IPS DF 4.7 (cell line): ENCODE results near the gene PCDHB13.
"Not testable (repeated sequence)": the region's sequence is repeated elsewhere in the genome, so short reads cannot be mapped to it uniquely, and the experiment has no call there.

ENCODE experiments used
- DNase-seq: peaks from one replicate; pipeline ENCODE4 v3.0.0-alpha.2; 2013; ENCODE audit warnings: low spot score; ENCODE audit errors: extremely low read depth

Gene PCDHB13

DNA sequence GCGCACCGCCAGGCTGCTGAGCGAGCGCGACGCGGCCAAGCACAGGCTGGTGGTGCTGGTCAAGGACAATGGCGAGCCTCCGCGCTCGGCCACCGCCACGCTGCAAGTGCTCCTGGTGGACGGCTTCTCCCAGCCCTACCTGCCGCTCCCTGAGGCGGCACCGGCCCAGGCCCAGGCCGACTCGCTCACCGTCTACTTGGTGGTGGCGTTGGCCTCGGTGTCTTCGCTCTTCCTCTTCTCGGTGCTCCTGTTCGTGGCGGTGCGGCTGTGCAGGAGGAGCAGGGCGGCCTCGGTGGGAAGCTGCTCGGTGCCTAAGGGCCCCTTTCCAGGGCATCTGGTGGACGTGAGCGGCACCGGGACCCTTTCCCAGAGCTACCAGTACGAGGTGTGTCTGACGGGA, 12.1 kb upstream of the PCDHB13 start:
- not testable (repeated sequence) for DNase-seq

DNA sequence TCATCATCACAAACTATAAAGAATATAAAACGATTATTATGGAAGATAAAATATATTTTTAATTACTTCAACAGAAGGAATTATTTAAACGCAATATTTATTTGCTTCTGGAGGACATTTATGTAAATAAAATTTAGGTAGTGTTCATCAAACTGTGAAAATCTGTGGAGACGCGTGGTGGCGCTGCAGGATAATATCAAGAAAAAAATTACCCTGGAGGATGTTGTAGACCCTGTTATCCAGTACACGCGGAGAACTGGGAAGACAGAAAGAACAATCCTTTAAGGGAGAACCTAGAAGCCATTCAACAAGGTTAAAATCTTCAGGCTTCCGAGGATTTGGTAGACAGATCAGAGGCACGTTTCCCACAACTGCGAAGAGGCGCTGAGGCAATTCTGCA, 5.2 kb upstream of the PCDHB13 start, which contains the start of gene PCDHB12:
TSS of gene PCDHB12 (plus strand) at position 242 of the 400 bp plus-strand sequence. CDS start 189 bp downstream, outside the sequence.
- no peak for DNase-seq

DNA sequence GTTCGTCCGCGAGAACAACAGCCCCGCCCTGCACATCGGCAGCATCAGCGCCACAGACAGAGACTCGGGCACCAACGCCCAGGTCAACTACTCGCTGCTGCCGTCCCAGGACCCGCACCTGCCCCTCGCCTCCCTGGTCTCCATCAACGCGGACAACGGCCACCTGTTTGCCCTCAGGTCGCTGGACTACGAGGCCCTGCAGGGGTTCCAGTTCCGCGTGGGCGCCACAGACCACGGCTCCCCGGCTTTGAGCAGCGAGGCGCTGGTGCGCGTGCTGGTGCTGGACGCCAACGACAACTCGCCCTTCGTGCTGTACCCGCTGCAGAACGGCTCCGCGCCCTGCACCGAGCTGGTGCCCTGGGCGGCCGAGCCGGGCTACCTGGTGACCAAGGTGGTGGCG, 3.4 kb upstream of the PCDHB13 start:
- not testable (repeated sequence) for DNase-seq

DNA sequence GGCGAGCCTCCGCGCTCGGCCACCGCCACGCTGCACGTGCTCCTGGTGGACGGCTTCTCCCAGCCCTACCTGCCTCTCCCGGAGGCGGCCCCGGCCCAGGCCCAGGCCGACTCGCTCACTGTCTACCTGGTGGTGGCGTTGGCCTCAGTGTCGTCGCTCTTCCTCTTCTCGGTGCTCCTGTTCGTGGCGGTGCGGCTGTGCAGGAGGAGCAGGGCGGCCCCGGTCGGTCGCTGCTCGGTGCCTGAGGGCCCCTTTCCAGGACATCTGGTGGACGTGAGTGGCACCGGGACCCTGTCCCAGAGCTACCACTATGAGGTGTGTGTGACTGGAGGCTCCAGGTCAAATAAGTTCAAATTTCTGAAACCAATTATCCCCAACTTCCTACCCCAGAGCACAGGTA, 2.9 kb upstream of the PCDHB13 start:
- DNase-seq = not testable (repeated sequence)

DNA sequence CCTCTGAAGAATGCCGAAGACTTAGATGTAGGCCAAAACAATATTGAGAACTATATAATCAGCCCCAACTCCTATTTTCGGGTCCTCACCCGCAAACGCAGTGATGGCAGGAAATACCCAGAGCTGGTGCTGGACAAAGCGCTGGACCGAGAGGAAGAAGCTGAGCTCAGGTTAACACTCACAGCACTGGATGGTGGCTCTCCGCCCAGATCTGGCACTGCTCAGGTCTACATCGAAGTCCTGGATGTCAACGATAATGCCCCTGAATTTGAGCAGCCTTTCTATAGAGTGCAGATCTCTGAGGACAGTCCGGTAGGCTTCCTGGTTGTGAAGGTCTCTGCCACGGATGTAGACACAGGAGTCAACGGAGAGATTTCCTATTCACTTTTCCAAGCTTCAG, 864 bp downstream of the PCDHB13 start:
- not testable (repeated sequence) for DNase-seq

DNA sequence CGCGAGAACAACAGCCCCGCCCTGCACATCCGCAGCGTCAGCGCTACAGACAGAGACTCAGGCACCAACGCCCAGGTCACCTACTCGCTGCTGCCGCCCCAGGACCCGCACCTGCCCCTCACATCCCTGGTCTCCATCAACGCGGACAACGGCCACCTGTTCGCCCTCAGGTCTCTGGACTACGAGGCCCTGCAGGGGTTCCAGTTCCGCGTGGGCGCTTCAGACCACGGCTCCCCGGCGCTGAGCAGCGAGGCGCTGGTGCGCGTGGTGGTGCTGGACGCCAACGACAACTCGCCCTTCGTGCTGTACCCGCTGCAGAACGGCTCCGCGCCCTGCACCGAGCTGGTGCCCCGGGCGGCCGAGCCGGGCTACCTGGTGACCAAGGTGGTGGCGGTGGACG, 1.8 kb downstream of the PCDHB13 start:
- not testable (repeated sequence) for DNase-seq

DNA sequence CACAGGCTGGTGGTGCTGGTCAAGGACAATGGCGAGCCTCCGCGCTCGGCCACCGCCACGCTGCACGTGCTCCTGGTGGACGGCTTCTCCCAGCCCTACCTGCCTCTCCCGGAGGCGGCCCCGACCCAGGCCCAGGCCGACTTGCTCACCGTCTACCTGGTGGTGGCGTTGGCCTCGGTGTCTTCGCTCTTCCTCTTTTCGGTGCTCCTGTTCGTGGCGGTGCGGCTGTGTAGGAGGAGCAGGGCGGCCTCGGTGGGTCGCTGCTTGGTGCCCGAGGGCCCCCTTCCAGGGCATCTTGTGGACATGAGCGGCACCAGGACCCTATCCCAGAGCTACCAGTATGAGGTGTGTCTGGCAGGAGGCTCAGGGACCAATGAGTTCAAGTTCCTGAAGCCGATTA, 2.3 kb downstream of the PCDHB13 start:
- not testable (repeated sequence) for DNase-seq

DNA sequence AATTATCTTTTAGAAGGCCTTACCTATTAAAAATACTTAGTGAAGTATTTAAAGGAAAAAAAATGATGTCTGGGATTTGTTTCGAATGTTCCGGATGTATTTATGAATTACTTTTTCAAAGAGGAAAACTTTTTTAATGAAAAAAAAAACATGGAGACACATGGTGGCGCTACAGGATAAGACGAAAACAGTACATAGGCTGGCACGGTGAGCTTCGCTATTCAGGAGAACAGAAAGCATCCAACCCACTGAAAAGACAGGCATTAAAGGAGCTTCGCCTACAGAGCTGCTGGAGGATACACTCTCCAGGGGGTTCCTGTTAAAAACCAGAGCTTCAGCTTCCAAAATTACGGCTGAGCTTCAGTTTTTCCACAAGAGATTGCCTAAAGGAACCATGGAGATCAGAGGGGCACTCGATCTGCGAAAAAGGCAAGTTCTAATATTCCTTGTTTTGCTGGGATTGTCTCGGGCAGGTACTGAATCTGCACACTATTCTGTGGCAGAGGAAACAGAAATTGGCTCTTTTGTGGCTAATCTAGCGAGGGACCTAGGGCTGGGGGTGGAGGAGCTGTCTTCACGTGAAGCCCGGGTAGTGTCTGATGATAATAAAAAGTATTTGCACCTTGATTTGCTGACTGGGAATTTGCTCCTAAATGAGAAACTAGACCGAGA, 9.5 kb downstream of the PCDHB13 start, which contains the start of gene PCDHB14:
TSS of gene PCDHB14 (plus strand) at position 232 of the 672 bp plus-strand sequence. CDS start at position 395, 163 bp downstream.
- peak; percentile 69 for DNase-seq

DNA sequence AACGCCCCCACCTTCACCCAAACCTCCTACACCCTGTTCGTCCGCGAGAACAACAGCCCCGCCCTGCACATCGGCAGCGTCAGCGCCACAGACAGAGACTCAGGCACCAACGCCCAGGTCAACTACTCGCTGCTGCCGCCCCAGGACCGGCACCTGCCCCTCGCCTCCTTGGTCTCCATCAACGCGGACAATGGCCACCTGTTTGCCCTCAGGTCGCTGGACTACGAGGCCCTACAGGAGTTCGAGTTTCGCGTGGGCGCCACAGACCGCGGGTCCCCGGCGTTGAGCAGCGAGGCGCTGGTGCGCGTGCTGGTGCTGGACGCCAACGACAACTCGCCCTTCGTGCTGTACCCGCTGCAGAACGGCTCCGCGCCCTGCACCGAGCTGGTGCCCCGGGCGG, 11.1 kb downstream of the PCDHB13 start:
- not testable (repeated sequence) for DNase-seq

DNA sequence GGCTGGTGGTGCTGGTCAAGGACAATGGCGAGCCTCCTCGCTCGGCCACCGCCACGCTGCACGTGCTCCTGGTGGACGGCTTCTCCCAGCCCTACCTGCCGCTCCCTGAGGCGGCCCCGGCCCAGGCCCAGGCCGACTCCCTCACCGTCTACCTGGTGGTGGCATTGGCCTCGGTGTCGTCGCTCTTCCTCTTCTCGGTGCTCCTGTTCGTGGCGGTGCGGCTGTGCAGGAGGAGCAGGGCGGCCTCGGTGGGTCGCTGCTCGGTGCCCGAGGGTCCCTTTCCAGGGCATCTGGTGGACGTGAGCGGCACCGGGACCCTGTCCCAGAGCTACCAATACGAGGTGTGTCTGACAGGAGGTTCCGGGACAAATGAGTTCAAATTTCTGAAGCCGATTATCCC, 11.7 kb downstream of the PCDHB13 start:
- DNase-seq = not testable (repeated sequence)

DNA sequence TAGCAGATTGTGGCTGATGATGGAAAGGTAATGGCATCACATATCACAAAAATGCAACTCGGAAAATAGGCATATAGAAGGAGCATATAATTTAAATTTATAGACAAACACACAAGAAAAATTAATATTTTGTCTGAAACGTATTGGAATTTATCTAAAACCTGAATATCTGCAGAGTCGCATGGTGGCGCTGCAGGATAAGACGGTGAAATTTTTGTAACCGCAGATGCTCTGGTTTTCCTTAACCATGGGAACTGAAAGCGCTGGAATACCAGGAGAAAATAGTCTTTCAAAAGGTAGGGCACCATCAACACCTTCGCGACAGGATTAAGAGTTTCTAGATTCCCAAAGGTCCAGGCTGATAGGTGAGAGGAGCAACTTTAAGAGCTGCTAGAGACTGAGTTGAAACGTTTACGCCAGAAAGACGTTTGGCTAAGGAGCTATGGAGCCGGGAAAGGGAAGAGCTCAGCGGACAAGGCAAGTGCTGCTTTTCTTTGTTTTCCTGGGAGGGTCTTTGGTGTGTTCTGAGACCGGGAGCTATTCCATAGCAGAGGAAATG, 20.5 kb downstream of the PCDHB13 start:
- DNase-seq = no peak

DNA sequence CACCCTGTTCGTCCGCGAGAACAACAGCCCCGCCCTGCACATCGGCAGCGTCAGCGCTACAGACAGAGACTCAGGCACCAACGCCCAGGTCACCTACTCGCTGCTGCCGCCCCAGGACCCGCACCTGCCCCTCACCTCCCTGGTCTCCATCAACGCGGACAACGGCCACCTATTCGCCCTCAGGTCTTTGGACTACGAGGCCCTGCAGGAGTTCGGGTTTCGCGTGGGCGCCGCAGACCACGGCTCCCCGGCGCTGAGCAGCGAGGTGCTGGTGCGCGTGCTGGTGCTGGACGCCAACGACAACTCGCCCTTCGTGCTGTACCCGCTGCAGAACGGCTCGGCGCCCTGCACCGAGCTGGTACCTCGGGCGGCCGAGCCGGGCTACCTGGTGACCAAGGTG, 22.2 kb downstream of the PCDHB13 start:
- not testable (repeated sequence) for DNase-seq

DNA sequence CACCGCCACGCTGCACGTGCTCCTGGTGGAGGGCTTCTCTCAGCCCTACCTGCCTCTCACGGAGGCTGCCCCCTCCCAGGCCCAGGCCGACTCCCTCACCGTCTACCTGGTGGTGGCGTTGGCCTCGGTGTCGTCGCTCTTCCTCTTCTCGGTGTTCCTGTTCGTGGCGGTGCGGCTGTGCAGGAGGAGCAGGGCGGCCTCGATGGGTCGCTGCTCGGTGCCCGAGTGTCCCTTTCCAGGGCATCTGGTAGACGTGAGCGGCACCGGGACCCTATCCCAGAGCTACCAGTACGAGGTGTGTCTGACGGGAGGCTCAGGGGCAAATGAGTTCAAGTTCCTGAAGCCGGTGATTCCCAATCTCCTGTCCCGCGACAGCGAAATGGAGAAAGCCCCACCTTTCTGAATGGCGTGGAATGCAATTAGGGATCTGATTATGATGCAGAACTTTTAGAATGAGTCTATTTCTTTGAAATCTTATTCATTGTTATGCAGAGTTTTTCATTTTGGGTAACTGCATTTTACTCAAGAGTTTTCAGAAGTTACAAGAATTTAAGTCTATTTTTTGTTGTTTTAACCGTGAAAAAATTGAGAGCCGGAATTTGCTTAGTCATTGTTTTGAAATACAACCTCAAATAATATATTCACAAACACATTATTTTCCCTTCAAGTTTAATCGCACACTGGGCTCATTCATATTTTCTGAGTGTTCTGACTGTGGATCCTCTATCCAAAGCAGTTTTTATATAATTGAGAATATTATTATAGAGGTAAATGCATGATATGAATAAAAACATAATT, 23.0 kb downstream of the PCDHB13 start:
- DNase-seq = no peak

DNA sequence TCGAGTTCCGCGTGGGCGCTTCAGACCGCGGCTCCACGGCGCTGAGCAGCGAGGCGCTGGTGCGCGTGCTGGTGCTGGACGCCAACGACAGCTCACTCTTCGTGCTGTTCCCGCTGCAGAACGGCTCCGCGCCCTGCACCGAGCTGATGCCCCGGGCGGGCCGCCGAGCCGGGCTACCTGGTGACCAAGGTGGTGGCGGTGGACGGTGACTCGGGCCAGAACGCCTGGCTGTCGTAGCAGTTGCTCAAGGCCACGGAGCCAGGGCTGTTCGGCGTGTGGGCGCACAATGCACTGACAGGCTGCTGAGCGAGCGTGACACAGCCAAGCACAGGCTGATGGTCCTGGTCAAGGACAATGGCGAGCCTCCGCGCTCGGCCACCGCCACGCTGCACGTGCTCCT, 27.8 kb downstream of the PCDHB13 start:
- DNase-seq = no peak

DNA sequence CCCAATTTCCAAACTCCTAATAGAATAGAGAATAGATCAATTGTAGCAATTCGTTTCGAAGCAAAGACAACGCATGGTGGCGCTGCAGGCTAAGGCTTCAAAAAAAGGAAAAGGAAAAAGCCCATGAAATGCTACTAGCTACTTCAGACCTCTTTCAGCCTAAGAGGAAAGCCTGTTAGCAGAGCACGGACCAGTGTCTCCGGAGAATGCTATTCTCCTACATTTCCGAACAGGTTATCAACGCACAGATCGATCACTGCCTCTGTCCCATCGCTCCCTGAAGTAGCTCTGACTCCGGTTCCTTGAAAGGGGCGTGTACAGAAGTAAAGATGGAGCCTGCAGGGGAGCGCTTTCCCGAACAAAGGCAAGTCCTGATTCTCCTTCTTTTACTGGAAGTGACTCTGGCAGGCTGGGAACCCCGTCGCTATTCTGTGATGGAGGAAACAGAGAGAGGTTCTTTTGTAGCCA, 31.6 kb downstream of the PCDHB13 start, which contains the start of gene PCDHB15:
TSS of gene PCDHB15 (plus strand) at position 146 of the 468 bp plus-strand sequence. CDS start at position 330, 184 bp downstream.
- DNase-seq = peak; percentile 33

DNA sequence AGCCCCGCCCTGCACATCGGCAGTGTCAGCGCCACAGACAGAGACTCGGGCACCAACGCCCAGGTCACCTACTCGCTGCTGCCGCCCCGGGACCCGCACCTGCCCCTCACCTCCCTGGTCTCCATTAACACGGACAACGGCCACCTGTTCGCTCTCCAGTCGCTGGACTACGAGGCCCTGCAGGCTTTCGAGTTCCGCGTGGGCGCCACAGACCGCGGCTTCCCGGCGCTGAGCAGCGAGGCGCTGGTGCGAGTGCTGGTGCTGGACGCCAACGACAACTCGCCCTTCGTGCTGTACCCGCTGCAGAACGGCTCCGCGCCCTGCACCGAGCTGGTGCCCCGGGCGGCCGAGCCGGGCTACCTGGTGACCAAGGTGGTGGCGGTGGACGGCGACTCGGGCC, 33.3 kb downstream of the PCDHB13 start:
- not testable (repeated sequence) for DNase-seq

DNA sequence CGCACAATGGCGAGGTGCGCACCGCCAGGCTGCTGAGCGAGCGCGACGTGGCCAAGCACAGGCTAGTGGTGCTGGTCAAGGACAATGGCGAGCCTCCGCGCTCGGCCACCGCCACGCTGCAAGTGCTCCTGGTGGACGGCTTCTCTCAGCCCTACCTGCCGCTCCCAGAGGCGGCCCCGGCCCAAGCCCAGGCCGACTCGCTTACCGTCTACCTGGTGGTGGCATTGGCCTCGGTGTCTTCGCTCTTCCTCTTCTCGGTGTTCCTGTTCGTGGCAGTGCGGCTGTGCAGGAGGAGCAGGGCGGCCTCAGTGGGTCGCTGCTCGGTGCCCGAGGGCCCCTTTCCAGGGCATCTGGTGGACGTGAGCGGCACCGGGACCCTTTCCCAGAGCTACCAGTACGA, 33.7 kb downstream of the PCDHB13 start:
- DNase-seq = not testable (repeated sequence)

DNA sequence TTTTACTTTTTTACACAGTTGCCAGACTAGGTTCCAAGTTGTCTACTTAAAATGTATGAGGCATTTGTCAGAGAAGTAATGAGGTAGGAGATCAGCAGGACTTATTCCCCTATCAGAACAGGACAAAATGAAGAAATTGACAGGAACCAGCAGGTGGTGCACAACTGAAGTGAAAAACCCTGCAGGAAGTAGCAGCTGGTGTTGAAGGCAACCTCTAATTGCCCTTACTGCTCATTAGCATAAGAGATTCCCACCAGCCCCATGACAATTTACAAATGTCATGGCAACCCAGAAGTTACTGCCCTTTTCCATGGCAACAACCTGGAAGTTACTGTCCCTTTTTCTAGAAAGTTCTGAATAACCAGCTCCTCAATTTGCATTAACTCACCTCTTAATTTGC, 36.9 kb downstream of the PCDHB13 start:
- DNase-seq = no peak

DNA sequence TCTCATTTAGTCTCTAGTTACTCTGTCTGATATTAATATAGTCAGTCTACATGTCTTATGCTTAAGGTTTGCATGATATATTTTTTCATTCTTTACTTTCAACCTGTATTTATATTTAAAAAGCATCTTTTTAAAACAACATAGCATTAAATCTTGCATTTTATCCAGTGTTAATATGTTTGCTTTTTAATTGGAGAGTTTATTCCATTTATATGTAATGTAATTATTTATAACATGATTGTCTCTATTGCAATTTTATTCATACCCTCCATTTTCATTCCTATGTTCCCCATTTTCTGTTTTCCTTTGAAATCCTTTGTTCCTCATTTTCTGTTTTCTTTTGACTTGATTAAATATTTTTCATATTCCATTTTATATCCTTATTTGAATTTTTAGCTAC, 44.7 kb downstream of the PCDHB13 start:
- DNase-seq = no peak

DNA sequence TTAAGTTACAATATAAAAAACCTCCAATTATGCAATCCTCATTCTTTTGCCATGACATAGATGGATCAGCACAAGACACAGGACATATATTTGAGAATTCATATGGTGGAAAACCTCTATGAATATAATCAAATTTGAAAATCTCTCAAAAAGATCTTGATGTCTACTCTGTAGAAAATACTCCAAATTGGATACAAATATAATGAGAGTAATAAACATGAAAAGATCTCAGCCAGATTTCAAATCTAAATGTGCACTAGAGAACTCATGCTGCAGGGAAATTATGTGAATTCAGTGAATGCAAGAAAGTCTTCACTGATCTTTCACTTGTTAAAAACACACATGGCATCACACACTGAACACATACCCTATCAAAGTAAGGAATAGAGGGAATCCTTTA, 45.2 kb downstream of the PCDHB13 start:
- DNase-seq = no peak

DNA sequence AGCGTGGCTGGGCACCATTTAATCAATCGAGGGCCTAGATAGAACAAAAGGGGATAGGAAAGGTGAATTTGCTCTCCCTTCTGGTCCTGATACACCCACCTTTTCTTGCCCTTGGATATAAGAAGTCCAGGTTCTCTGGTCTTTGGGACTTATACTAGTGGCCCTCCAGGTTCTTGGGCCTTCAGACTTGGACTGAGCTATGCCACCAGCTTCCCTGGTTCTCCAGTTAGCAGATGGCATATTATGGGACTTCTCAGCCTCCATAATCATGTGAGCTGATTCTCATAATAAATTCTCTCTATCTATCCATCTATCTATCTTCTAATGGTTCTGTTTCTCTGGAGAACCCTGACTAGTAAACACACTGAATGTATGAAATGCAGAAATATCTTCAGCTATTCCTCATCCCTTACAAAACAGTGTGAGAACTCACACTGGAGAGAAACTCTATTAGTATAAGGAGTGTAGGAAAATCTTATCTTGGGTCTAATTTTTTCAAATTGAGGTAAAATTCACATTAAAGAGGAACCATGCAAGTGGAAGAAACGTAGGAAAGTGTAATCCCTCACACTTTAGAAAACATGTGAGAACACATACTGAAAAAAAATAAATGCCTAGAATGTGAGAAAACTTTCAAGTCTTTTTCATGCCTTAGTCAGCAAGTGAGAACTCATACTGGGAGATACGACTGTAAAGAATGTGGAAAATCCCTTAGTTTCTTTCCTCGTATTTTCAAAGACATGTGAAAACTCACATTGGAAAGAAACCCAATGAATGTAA, 46.9 kb downstream of the PCDHB13 start:
- no peak for DNase-seq
